Measurements from ENCODE around the gene ARHGAP42.

DNA sequence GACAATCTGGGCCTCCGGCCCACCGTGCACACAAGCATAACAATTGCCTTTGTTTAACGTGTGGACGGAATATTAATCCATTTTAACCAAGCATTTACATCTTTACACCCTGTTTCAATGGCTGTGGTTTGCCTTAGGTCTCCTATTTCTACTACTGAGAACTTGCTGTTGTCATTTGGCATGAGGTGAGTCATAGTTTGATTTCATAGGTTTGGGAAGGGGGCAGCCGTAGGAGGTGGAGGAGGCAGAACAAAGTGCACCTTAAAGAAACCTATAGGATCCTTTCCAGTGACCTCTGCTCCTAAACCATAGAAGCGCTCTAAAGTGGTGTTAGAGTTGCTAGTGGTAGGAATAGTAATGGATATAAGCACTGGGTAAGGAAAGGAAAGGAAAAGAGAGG, 59.4 kb downstream of the ARHGAP42 start:
- TF ChIP-seq CTCF (IDR thresholded peaks at IDR 0.05; ENCODE audit: low read depth, low read length, missing input control) (no peak), RAD21 (IDR thresholded peaks at IDR 0.05) (no peak), GABPA (IDR thresholded peaks at IDR 0.05 in 1 of 2, conservative IDR thresholded peaks at IDR 0.05 in 1 of 2) (no peak), FOXA1 (IDR thresholded peaks at IDR 0.05) (no peak), MAX (IDR thresholded peaks at IDR 0.05) (no peak), SP1 (IDR thresholded peaks at IDR 0.05) (no peak), JUND (IDR thresholded peaks at IDR 0.05) (no peak)

Measured in liver (tissue), 3 donors.